GM19452 (cell line): Measurements from ENCODE around the gene FHAD1.

Experiments
- ATAC-seq: cut with Tn5 transposase; IDR thresholded peaks from one replicate; pipeline ENCODE4 v1.9.1; 2021; ENCODE audit not compliant: unreplicated experiment

Gene FHAD1

GRCh38 chr1:15343729-15344128, 96.7 kb downstream of the FHAD1 start:
- no peak for ATAC-seq

DNA sequence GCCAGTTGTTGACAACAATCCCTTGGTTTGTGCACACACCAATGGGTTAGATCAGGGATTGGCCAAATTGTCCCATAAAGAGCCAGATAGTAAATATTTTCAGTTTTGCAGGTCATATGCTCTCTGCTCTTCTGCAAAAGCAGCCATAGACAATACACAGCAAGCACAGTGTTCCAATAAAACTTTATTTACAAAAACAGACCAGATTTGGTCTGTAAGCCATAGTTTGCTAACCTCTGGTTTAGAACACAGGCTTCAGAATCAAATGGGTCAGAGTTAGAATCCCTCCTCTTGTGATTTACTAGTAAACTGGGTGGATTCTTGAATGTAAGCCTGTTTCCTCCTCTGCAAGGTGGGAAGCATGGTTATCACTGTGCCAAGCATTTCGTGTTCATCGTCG, 97.4 kb downstream of the FHAD1 start:
- ATAC-seq, result no peak

- ATAC-seq, result no peak
Measured at GRCh38 chr1:15344800-15345704, 98.0 kb downstream of the FHAD1 start.

GRCh38 chr1:15345705-15346345, 98.8 kb downstream of the FHAD1 start:
- peak; percentile 70 for ATAC-seq

- no peak for ATAC-seq
Measured at GRCh38 chr1:15346346-15347030, 99.5 kb downstream of the FHAD1 start.

- no peak for ATAC-seq
Measured at GRCh38 chr1:15347182-15347581, 100.2 kb downstream of the FHAD1 start.

DNA sequence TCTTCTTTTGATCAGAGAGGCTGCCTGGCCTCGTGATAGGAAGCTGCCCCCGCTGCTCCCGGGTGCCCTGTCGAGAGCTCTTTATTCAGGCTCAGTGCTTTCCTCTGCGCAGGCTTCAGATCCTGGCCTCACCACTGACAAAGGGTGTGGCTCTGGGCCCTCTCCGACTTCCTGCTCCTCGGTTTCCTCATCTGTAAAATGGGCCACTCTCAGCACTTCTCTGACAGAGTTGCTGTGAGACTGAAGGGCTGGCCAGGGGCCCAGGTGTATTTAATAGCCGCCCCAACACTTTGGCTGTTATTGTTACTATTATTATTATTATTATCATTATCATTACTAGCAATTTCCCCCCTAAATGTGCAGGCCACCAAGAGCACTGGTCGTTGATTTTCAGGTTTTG, 101.6 kb downstream of the FHAD1 start:
- no peak for ATAC-seq

- ATAC-seq, result no peak
Measured at GRCh38 chr1:15349133-15349532, 102.1 kb downstream of the FHAD1 start.

GRCh38 chr1:15350151-15350550, 103.1 kb downstream of the FHAD1 start:
- no peak for ATAC-seq

GRCh38 chr1:15350551-15351200, 103.7 kb downstream of the FHAD1 start:
- no peak for ATAC-seq

- ATAC-seq, result no peak
Measured at GRCh38 chr1:15351310-15351709, 104.3 kb downstream of the FHAD1 start.

GRCh38 chr1:15352128-15352957, 105.3 kb downstream of the FHAD1 start:
- no peak for ATAC-seq

- ATAC-seq, result no peak
Measured at GRCh38 chr1:15353839-15354579, 107.0 kb downstream of the FHAD1 start.

DNA sequence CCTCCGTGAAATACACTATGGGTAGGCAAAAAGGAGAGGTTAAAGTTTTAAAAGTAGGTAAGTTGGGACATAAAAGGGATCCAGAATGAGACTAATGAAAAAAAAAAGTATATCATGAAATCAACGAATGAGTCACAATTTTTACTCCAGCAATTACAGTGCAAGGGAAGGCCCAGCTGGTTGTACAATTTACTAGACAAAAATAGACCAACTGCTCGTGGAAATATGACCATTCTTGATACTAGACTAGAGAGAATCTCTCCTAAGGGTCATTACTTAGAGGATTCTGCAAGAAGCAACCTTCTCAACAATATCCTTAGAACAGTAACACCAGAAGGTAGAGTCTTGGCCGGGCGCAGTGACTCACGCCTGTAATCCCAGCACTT, 107.5 kb downstream of the FHAD1 start:
- no peak for ATAC-seq

DNA sequence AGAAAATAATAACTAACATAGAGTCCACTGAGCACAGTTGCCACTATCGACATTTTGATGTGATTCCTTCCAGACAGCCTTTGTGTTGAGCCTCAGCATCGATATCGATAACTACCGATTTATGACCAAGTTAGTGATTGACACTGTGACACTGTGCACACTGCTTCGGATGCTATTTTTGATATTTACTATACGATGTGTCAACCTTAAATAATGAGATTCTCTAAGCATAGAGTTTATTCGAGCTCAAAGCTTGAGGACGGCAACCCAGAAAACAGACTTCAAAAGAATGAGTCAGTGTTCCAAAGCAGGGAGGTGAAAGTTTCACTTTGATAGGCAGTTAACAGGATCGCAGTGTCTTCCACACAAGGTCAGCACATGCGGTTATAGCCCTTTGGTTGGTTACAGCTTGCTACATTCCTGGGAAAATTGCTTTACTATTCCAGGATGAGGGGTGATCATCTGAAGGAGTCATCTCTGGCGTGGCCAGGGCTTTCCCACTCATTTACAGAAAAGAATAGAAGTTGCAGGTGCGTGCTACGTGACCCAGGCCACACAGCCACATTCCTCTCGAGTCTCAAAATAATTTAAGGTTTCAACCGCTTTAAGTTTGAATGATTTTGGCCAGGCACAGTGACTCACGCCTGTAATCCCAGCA, 109.1 kb downstream of the FHAD1 start:
- no peak for ATAC-seq

DNA sequence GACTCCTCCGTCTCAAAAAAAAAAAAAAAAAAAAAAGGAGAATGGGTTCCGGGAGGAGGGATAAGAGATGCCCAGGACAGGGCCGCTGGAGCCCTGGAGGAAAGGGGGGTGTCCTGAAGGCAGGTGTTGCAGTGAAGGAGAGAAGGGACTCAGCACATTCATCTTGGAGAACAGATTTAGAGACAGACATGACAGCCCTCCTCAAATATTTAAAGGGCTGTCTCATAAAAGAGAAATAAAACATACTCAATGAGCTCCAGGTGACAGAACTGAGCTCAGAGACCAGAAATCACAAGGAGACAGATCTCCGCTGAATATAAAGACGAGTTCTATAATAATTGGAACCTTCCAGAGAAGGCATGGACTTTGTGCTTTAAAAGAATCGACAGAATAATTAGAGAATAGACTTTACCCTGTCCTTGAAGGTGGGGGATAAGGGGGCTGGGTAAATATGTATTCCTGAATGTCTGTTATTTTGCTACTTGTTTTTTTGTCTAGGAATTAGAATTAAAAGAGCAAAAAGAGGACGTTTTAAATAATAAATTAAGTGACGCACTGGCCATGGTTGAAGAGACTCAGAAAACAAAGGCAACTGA, 110.7 kb downstream of the FHAD1 start:
- no peak for ATAC-seq

- ATAC-seq, result no peak
Measured at GRCh38 chr1:15358565-15359133, 111.6 kb downstream of the FHAD1 start.

DNA sequence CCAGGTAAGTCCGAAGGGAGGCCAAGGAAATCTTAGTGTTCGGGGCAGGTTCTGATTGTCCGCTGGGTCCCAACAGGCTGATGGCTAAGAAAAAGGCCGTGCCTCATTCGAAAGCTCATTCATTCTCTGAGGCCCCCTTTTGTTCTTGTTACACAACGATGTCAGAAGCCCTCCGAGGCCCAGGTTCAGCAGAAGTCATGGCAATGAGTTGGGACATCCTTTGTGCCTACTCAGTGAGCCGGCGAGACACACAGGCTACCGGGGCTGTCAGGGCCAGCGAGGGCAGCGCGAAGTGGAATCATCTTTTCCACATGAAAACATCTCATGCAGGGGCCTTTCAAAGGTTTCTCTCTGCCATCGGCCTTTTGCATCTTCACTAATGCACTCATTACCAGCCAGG, 113.7 kb downstream of the FHAD1 start:
- ATAC-seq, result no peak
